Gastrocnemius medialis (tissue), 4 donors: Measurements from ENCODE around the gene FSIP1.

Experiments used
- CTCF ChIP-seq, 5 experiments: fragments of 450-650 bp in 3 of 5; fragments of 200-600 bp in 2 of 5; sonication (generic) in 2 of 5; IDR thresholded peaks in 4 of 5; conservative IDR thresholded peaks in 1 of 5; 1 replicate in 4 of 5; 2 replicates in 1 of 5; pipeline ENCODE4 v1.5.1; 2016 to 2019; ENCODE audit warnings: antibody characterized with exemption in 5 of 5, mild to moderate bottlenecking in 3 of 5, moderate library complexity in 3 of 5
- POLR2A ChIP-seq, 2 donors: fragments of 450-650 bp; IDR thresholded peaks; one replicate each; pipeline ENCODE4 v1.6.1; 2017; ENCODE audit warnings: antibody characterized with exemption in 2 of 2, mild to moderate bottlenecking in 2 of 2, moderate library complexity in 2 of 2

GRCh38 chr15:39597751-39598185 is 184.9 kb downstream of the FSIP1 start:
- TF ChIP-seq CTCF (IDR thresholded peaks at IDR 0.05 in 4 of 5, conservative IDR thresholded peaks at IDR 0.05 in 1 of 5) (no peak), POLR2A (IDR thresholded peaks at IDR 0.05) (no peak)
